ENCODE results near the gene CGNL1.
A peak's percentile ranks its signal among the peaks of the same experiment; 100 is the strongest.

Gene CGNL1

DNA sequence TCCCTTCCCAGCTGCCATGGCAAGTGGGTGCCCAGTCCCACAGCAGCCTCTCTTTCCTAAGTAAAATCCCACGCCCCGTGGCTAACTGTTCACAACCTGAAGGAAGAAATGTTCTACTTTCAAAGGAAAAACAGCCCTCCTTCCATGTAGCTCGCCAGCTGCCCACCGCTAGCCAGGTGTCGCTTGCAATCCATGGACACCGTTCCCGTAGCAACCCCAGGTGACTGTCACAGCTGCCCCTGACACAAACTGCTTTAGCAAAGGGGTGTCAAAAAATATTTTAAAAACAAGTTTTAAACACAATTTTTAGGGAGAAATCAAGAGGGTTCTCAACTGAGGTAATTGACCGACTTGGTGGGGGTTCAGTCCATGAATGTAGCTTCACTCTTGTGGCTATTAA is 21.0 kb upstream of the CGNL1 start:
- H3K9me3 ChIP-seq (replicated peaks; ENCODE audit: low read length), result no peaks in the 10 kb centered on the region
- no peak overlapping the region for H3K9ac ChIP-seq (ENCODE audit: low read depth, low read length)
- H3K4me2 ChIP-seq (ENCODE audit: low read length), result no peak overlapping the region
- no peaks in the 10 kb centered on the region for H3K36me3 ChIP-seq (ENCODE audit: insufficient read depth, low read length)
- no peaks in the 10 kb centered on the region for H3K27me3 ChIP-seq (ENCODE audit: control insufficient read depth, insufficient read depth, low read length)
- H3K4me3 ChIP-seq (ENCODE audit: low read length), result no peak overlapping the region
- peaks cover 19% of the 10 kb centered on the region for H3K4me1 ChIP-seq (ENCODE audit: control insufficient read depth, insufficient read depth, low read length)

DNA sequence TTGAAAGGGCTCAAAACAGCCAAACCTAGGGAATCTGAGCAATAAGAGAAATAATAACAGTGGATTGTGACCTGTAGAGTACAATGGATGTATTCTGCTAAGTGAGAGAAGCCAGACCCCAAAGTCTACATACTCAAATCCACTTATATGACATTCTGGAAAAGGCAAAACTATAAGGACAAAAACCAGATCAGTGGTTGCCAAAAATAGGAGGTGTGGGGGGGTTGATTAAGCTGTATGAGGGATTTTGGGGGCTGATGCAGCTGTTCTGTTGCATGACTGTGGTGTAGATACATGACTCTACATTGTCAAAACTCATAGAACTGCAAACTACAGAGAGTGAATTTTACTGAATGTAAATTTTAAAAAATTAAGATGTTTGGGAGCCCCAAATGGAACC is 20.1 kb upstream of the CGNL1 start:
- Histone ChIP-seq H3K4me2 (ENCODE audit: low read length) (peak overlapping the region; percentile 10), H3K4me1 (ENCODE audit: control insufficient read depth, insufficient read depth, low read length) (peaks cover 19% of the 10 kb centered on the region), H3K27me3 (ENCODE audit: control insufficient read depth, insufficient read depth, low read length) (no peaks in the 10 kb centered on the region), H3K36me3 (ENCODE audit: insufficient read depth, low read length) (no peaks in the 10 kb centered on the region), H3K4me3 (ENCODE audit: low read length) (no peak overlapping the region), H3K9me3 (replicated peaks; ENCODE audit: low read length) (no peaks in the 10 kb centered on the region), H3K9ac (ENCODE audit: low read depth, low read length) (peak overlapping the region; percentile 51)

DNA sequence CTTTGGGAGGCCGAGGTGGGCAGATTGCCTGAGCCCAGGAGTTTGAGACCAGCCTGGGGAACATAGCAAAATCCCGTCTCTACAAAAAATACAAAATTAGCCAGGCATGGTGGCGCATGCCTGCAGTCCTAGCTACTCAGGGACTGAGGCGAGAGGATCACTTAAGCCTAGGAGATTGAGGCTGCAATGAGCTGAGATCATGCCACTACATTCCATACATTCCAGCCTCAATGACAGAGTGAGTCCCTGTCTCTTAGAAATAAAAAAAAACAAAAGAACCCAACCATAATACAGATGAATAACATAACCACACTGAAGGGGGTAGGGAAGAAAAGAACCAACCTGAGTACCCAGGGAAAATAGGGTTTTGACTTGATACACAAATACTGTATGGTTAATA is 19.7 kb upstream of the CGNL1 start:
- Histone ChIP-seq H3K9me3 (replicated peaks; ENCODE audit: low read length) (no peaks in the 10 kb centered on the region), H3K4me2 (ENCODE audit: low read length) (peak overlapping the region; percentile 38), H3K36me3 (ENCODE audit: insufficient read depth, low read length) (no peaks in the 10 kb centered on the region), H3K27me3 (ENCODE audit: control insufficient read depth, insufficient read depth, low read length) (no peaks in the 10 kb centered on the region), H3K9ac (ENCODE audit: low read depth, low read length) (peak overlapping the region; percentile 51), H3K4me3 (ENCODE audit: low read length) (no peak overlapping the region), H3K4me1 (ENCODE audit: control insufficient read depth, insufficient read depth, low read length) (peaks cover 19% of the 10 kb centered on the region)

DNA sequence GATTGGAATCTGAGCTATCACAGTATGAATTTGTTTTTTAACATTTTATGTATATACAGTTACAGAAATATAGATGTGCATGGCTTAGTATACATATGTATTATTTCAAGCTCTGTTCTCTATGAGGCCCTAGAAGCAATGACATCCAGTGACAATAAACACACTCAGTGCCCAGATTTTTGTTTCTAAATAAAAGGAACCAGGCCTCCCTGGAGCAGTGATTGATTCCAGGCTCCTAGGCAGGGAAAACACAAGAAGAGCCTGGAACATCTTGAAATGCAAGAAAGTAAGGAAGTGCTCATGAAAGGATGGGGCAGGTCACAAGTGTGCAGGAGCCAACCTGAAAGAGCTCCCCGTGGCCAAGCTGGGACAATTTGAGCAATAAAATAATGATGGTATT is 18.5 kb upstream of the CGNL1 start:
- no peak overlapping the region for H3K4me2 ChIP-seq (ENCODE audit: low read length)
- H3K27me3 ChIP-seq (ENCODE audit: control insufficient read depth, insufficient read depth, low read length), result no peaks in the 10 kb centered on the region
- H3K4me3 ChIP-seq (ENCODE audit: low read length), result no peak overlapping the region
- H3K4me1 ChIP-seq (ENCODE audit: control insufficient read depth, insufficient read depth, low read length), result peaks cover 19% of the 10 kb centered on the region
- H3K36me3 ChIP-seq (ENCODE audit: insufficient read depth, low read length), result no peaks in the 10 kb centered on the region
- H3K9me3 ChIP-seq (replicated peaks; ENCODE audit: low read length), result no peaks in the 10 kb centered on the region
- no peak overlapping the region for H3K9ac ChIP-seq (ENCODE audit: low read depth, low read length)

DNA sequence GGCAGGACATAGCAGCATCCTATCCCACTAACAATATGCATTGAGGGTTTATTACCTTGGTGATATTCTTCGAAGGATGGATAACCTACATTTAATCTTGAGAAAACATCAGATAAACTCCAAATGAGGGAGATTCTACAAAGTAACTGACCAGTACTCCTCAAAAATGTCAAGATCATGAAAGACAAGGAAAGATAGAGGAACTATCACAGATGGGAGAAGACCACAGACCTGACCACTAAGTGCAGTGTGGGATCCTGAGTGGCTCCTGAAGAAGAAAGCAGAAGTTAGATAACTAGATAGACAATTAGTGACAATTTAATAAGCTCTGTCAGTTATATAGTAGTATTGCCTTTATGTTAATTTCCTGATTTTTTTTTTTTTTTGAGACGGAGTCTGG is 17.7 kb upstream of the CGNL1 start:
- Histone ChIP-seq H3K4me2 (ENCODE audit: low read length) (no peak overlapping the region), H3K9ac (ENCODE audit: low read depth, low read length) (no peak overlapping the region)

DNA sequence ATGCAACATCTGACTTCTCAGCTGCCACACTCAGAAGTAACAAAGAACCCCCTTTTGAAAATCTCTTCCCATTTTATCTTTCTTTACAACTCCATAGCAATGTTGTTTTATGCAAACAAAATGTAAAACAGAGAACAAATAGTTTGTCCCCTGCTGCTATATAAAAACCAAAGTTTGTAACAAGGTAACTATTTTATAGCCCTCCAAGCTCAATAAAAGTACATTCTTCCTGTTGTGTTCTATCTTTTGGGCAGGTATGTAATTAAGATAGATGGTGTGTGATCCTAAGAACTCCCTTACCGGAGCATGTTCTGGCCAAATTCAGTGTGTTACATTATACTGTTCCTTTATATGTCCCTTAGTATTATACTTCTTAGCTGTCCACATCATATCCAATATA is 12.6 kb upstream of the CGNL1 start:
- no peaks in the 10 kb centered on the region for H3K4me1 ChIP-seq (ENCODE audit: control insufficient read depth, insufficient read depth, low read length)
- H3K4me2 ChIP-seq (ENCODE audit: low read length), result no peak overlapping the region
- no peak overlapping the region for H3K9ac ChIP-seq (ENCODE audit: low read depth, low read length)
- H3K4me3 ChIP-seq (ENCODE audit: low read length), result no peak overlapping the region
- no peaks in the 10 kb centered on the region for H3K36me3 ChIP-seq (ENCODE audit: insufficient read depth, low read length)
- no peaks in the 10 kb centered on the region for H3K27me3 ChIP-seq (ENCODE audit: control insufficient read depth, insufficient read depth, low read length)
- no peaks in the 10 kb centered on the region for H3K9me3 ChIP-seq (replicated peaks; ENCODE audit: low read length)

More for the DNA sequence above, 17.7 kb upstream of the CGNL1 start:
- H3K27me3 ChIP-seq (ENCODE audit: control insufficient read depth, insufficient read depth, low read length), result no peaks in the 10 kb centered on the region
- H3K4me1 ChIP-seq (ENCODE audit: control insufficient read depth, insufficient read depth, low read length), result peaks cover 19% of the 10 kb centered on the region
- no peaks in the 10 kb centered on the region for H3K36me3 ChIP-seq (ENCODE audit: insufficient read depth, low read length)
- H3K9me3 ChIP-seq (replicated peaks; ENCODE audit: low read length), result no peaks in the 10 kb centered on the region
- H3K4me3 ChIP-seq (ENCODE audit: low read length), result no peak overlapping the region

DNA sequence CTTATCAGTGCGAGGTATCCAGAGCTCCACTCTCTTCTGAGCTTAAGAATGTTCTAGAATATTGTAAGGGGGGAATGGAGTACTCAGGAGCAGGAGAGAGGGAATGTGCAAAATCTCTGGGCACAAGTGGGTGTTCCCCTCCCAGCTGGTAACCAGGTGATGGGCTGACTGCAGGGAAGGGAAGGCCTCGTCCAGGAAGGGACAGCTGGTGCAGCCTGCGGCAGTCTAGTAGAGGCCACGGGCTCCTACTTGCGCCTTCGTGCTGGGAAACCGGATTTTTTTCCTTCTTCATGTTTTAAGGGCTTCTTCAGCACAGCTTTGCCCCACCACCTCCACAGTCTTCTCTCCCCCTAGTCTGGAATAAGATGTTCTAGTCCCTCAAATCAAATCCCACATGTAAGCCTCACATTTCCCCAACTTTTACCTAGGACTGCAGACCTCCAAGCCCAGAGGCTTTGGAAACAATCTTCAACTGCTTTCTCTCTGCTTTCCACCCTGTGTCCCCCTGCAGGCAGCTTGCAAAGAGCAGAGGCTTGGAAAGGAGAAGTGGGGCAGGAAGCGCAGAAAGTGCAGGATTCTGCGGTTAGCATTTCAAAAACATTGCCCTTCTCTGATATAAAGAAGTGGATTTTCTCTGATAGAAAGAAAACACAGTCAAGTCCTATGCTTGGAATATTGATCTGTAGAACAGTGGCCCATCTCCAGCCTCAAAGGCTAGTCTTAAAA is 11.9 kb upstream of the CGNL1 start:
- H3K4me1 ChIP-seq (ENCODE audit: control insufficient read depth, insufficient read depth, low read length), result no peaks in the 10 kb centered on the region
- H3K27me3 ChIP-seq (ENCODE audit: control insufficient read depth, insufficient read depth, low read length), result no peaks in the 10 kb centered on the region
- H3K9me3 ChIP-seq (replicated peaks; ENCODE audit: low read length), result no peaks in the 10 kb centered on the region
- H3K36me3 ChIP-seq (ENCODE audit: insufficient read depth, low read length), result no peaks in the 10 kb centered on the region
- H3K9ac ChIP-seq (ENCODE audit: low read depth, low read length), result no peak overlapping the region
- H3K4me2 ChIP-seq (ENCODE audit: low read length), result no peak overlapping the region
- no peak overlapping the region for H3K4me3 ChIP-seq (ENCODE audit: low read length)

DNA sequence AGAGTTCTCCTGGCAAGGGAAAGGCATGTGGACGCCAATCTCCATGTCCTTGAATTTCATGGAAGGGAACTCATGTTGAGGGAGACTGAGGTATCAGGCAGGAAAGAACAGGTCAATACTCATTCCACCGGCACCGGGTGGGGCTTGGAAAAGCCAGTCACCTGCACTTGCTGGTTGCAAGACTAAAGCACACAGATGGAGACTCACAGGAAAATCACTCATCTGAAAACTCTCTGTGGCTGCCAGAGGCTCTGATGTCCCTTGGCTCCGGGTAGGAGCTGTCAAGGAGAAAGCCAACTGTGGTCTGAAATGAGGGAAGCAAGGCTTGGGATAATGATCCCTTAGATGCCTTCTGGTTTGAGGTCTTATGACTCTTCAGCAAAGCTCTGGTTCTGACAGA is 8.7 kb upstream of the CGNL1 start:
- no peak overlapping the region for H3K4me3 ChIP-seq (ENCODE audit: low read length)
- no peaks in the 10 kb centered on the region for H3K4me1 ChIP-seq (ENCODE audit: control insufficient read depth, insufficient read depth, low read length)
- no peaks in the 10 kb centered on the region for H3K36me3 ChIP-seq (ENCODE audit: insufficient read depth, low read length)
- H3K9me3 ChIP-seq (replicated peaks; ENCODE audit: low read length), result no peaks in the 10 kb centered on the region
- H3K9ac ChIP-seq (ENCODE audit: low read depth, low read length), result no peak overlapping the region
- H3K27me3 ChIP-seq (ENCODE audit: control insufficient read depth, insufficient read depth, low read length), result no peaks in the 10 kb centered on the region
- H3K4me2 ChIP-seq (ENCODE audit: low read length), result no peak overlapping the region

DNA sequence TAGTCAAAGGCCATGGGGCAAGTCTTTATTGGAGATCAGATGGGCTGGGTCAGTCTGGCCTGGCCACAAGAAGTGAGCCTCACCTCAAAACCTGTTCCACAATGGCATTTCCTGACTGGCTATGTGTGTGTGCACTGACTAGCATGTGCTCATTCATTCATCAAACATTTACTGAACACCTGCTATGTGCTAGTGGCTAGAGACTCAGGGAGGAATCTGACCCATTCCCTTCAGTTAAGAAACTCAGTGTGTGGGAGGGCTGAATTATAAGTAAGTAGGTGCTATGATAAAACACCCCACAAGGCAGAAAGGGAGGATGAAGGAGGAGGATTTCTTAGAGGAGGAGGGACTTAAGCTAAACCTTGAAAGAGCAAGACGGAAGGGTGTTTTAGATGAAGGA is 5.4 kb upstream of the CGNL1 start:
- no peak overlapping the region for H3K4me3 ChIP-seq (ENCODE audit: low read length)
- H3K9me3 ChIP-seq (replicated peaks; ENCODE audit: low read length), result no peaks in the 10 kb centered on the region
- H3K4me2 ChIP-seq (ENCODE audit: low read length), result no peak overlapping the region
- H3K27me3 ChIP-seq (ENCODE audit: control insufficient read depth, insufficient read depth, low read length), result peaks cover 17% of the 10 kb centered on the region
- H3K4me1 ChIP-seq (ENCODE audit: control insufficient read depth, insufficient read depth, low read length), result no peaks in the 10 kb centered on the region
- H3K9ac ChIP-seq (ENCODE audit: low read depth, low read length), result no peak overlapping the region
- no peaks in the 10 kb centered on the region for H3K36me3 ChIP-seq (ENCODE audit: insufficient read depth, low read length)

DNA sequence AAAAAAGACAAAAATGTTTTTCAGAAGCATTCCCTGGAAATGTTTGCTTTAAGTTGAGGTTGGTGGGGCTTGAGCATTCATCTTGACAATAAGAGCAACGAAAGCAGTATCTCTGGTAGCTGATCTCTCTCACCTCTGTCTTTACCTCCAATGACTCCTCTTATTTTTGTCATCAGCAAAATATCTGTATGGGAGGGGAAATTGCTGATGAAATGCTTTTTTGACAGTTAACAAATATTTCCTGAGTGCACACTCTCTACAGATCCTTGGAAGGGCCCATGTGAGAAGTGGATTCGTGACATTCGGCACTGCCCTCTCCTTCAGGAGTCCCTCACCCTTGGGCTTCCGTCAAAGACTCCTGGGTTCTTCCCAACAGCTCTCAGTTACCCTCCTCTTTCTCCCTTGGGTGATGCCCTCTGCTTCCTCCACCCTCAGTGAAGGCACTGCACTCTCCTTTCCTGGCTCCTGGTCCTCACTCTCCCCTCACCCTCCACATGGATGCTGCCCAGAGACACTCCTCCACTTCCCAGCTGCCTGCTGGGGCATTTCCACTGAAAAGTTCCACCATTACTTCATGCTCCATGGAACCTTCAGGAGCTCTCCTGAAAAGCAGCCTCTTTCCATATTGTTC is 2.9 kb upstream of the CGNL1 start:
- H3K4me3 ChIP-seq (ENCODE audit: low read length), result no peak overlapping the region
- no peak overlapping the region for H3K4me2 ChIP-seq (ENCODE audit: low read length)
- H3K27me3 ChIP-seq (ENCODE audit: control insufficient read depth, insufficient read depth, low read length), result peaks cover 34% of the 10 kb centered on the region
- H3K9me3 ChIP-seq (replicated peaks; ENCODE audit: low read length), result no peaks in the 10 kb centered on the region
- H3K4me1 ChIP-seq (ENCODE audit: control insufficient read depth, insufficient read depth, low read length), result peaks cover 8% of the 10 kb centered on the region
- no peak overlapping the region for H3K9ac ChIP-seq (ENCODE audit: low read depth, low read length)
- no peaks in the 10 kb centered on the region for H3K36me3 ChIP-seq (ENCODE audit: insufficient read depth, low read length)

DNA sequence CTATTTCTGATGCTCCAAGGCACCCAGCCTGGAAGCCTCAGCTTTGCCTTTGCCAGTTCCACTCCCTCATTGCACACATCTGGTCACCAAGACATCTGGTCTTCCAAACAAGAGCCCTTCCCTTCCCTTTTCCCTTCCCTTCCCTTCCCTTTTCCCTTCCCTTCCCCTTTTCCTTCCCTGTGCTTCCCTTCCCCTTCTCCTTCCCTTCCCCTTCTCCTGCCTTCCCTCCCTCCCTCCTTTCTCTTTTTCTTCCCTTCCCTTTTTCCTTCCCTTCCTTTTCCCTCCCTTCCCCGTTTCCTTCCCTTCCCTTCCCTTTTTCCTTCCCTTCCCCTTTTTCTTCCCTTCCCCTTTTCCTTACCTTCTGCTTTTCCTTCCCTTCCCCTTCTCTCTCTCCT is 2.4 kb upstream of the CGNL1 start:
- H3K4me1 ChIP-seq (ENCODE audit: control insufficient read depth, insufficient read depth, low read length), result peaks cover 8% of the 10 kb centered on the region
- H3K27me3 ChIP-seq (ENCODE audit: control insufficient read depth, insufficient read depth, low read length), result peaks cover 37% of the 10 kb centered on the region
- H3K9ac ChIP-seq (ENCODE audit: low read depth, low read length), result no peak overlapping the region
- no peak overlapping the region for H3K4me2 ChIP-seq (ENCODE audit: low read length)
- no peaks in the 10 kb centered on the region for H3K36me3 ChIP-seq (ENCODE audit: insufficient read depth, low read length)
- H3K4me3 ChIP-seq (ENCODE audit: low read length), result no peak overlapping the region
- H3K9me3 ChIP-seq (replicated peaks; ENCODE audit: low read length), result no peaks in the 10 kb centered on the region
